ENCODE measurements around the gene CACNA1I. TPM values are rescaled to one million over a fixed set of nuclear protein-coding genes. Genes with fewer than 3 reads are reported as not detected.

Gene CACNA1I
- total RNA-seq, 4 donors from 2014 or later: not detected

- Histone ChIP-seq H3K27me3 (peaks cover 20 to 33% (median 22%) of the 10 kb centered on the region in 3 donors), H3K27ac (no peak overlapping the region), H3K4me1 (no peaks in the 10 kb centered on the region), H3K36me3 (no peaks in the 10 kb centered on the region), H3K9me3 (no peaks in the 10 kb centered on the region), H3K4me3 (no peak overlapping the region)
- DNase-seq (no peak), ATAC-seq (no peak)
- no peak for TF ChIP-seq POLR2A (IDR thresholded peaks at IDR 0.05)
- TF ChIP-seq, protein P1, sequence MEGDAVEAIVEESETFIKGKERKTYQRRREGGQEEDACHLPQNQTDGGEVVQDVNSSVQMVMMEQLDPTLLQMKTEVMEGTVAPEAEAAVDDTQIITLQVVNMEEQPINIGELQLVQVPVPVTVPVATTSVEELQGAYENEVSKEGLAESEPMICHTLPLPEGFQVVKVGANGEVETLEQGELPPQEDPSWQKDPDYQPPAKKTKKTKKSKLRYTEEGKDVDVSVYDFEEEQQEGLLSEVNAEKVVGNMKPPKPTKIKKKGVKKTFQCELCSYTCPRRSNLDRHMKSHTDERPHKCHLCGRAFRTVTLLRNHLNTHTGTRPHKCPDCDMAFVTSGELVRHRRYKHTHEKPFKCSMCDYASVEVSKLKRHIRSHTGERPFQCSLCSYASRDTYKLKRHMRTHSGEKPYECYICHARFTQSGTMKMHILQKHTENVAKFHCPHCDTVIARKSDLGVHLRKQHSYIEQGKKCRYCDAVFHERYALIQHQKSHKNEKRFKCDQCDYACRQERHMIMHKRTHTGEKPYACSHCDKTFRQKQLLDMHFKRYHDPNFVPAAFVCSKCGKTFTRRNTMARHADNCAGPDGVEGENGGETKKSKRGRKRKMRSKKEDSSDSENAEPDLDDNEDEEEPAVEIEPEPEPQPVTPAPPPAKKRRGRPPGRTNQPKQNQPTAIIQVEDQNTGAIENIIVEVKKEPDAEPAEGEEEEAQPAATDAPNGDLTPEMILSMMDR (IDR thresholded peaks at IDR 0.05 in 4 of 5, conservative IDR thresholded peaks at IDR 0.05 in 1 of 5): no peak
- in situ Hi-C loops (cut with MboI; ENCODE audit: low sequenced_read_pairs in 4 of 4) (loop anchor here in 1 of 4 donors (10.0 kb wide), 1 partner anchor 410 kb away; no protein-coding TSS in a partner anchor), intact Hi-C loops (cut with DNase I; ENCODE audit: low total_unique reads) (no loop called here)
Observed at GRCh38 chr22:39614442-39614841, 43.9 kb downstream of the CACNA1I start.

- H3K4me3 ChIP-seq: no peak overlapping the region
- H3K4me1 ChIP-seq: no peaks in the 10 kb centered on the region
- ATAC-seq: no peak
- in situ Hi-C loops (cut with MboI; ENCODE audit: low sequenced_read_pairs in 4 of 4): loop anchor here in 1 of 4 donors (10.0 kb wide), 1 partner anchor 409 kb away; no protein-coding TSS in a partner anchor
- TF ChIP-seq POLR2A (IDR thresholded peaks at IDR 0.05): no peak
- TF ChIP-seq, protein P1 (IDR thresholded peaks at IDR 0.05 in 4 of 5, conservative IDR thresholded peaks at IDR 0.05 in 1 of 5): no peak
- intact Hi-C loops (cut with DNase I; ENCODE audit: low total_unique reads): no loop called here
- H3K27me3 ChIP-seq: peaks cover 24 to 26% (median 25%) of the 10 kb centered on the region in 3 donors
- no peak overlapping the region for H3K27ac ChIP-seq
- H3K9me3 ChIP-seq: no peaks in the 10 kb centered on the region
- no peak for DNase-seq
- no peaks in the 10 kb centered on the region for H3K36me3 ChIP-seq
Observed at GRCh38 chr22:39616051-39616450, 45.5 kb downstream of the CACNA1I start.

DNA sequence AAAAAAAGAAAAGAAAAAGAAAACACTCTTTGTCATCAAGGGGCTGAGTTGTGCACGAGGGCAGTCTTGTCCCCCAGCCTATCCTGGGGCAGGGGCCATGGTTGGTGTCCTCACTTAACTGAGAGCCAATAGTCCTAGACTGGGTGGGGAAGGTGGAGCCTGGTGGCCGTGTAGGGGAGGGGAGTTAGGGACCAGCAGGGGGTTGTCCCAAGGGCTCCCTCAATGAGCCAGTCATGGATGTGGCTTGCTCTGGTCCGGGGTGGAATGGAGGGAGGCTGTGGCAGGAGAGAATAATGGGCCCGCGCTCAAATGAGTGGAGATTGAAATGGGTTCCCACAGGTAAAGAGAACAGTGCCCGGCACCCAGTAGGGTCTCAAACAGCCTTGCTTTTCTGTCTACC is 46.2 kb downstream of the CACNA1I start:
- Histone ChIP-seq H3K9me3 (no peaks in the 10 kb centered on the region), H3K27me3 (peaks cover 24 to 33% (median 31%) of the 10 kb centered on the region in 3 donors), H3K4me3 (no peak overlapping the region), H3K4me1 (no peaks in the 10 kb centered on the region), H3K27ac (no peak overlapping the region), H3K36me3 (no peaks in the 10 kb centered on the region)
- no peak for ATAC-seq
- intact Hi-C loops (cut with DNase I; ENCODE audit: low total_unique reads): no loop called here
- in situ Hi-C loops (cut with MboI; ENCODE audit: low sequenced_read_pairs in 4 of 4): loop anchor here in 1 of 4 donors (10.0 kb wide), 1 partner anchor 408 kb away; no protein-coding TSS in a partner anchor
- no peak for TF ChIP-seq POLR2A (IDR thresholded peaks at IDR 0.05)
- TF ChIP-seq, protein P1 (IDR thresholded peaks at IDR 0.05 in 4 of 5, conservative IDR thresholded peaks at IDR 0.05 in 1 of 5): no peak
- no peak for DNase-seq

- ATAC-seq (no peak), DNase-seq (no peak)
- in situ Hi-C loops (cut with MboI; ENCODE audit: low sequenced_read_pairs in 4 of 4): loop anchor here in 1 of 4 donors (10.0 kb wide), 1 partner anchor 407 kb away; no protein-coding TSS in a partner anchor
- H3K36me3 ChIP-seq: no peaks in the 10 kb centered on the region
- intact Hi-C loops (cut with DNase I; ENCODE audit: low total_unique reads): no loop called here
- no peak overlapping the region for H3K4me3 ChIP-seq
- no peak overlapping the region for H3K27ac ChIP-seq
- H3K4me1 ChIP-seq: no peaks in the 10 kb centered on the region
- TF ChIP-seq, protein P1 (IDR thresholded peaks at IDR 0.05 in 4 of 5, conservative IDR thresholded peaks at IDR 0.05 in 1 of 5): no peak
- no peak for TF ChIP-seq POLR2A (IDR thresholded peaks at IDR 0.05)
- H3K9me3 ChIP-seq: no peaks in the 10 kb centered on the region
- peaks cover 18 to 39% (median 31%) of the 10 kb centered on the region in 3 donors for H3K27me3 ChIP-seq
Observed at GRCh38 chr22:39617342-39617741, 46.8 kb downstream of the CACNA1I start.
